NCI-H526 (cell line): Measurements from ENCODE around the gene CCDC33.
"Not testable (repeated sequence)": the region's sequence is repeated elsewhere in the genome, so short reads cannot be mapped to it uniquely, and the experiment has no call there.

Source experiments
- DNase-seq, 2 experiments: peaks; one replicate each; lab custom pipeline; 2025; lab: John Stamatoyannopoulos, UW

CCDC33 gene

DNA sequence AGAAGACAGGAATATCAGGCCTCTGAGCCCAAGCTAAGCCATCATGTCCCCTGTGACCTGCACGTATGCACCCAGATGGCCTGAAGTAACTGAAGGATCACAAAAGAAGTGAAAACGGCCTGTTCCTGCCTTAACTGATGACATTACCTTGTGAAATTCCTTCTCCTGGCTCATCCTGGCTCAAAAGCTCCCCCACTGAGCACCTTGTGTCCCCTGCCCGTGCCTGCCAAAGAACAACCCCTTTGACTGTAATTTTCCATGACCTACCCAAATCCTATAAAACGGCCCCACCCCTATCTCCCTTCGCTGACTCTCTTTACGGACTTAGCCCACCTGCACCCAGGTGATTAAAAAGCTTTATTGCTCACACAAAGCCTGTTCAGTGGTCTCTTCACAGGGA is 123.2 kb downstream of the CCDC33 start:
- DNase-seq: not testable (repeated sequence)

DNA sequence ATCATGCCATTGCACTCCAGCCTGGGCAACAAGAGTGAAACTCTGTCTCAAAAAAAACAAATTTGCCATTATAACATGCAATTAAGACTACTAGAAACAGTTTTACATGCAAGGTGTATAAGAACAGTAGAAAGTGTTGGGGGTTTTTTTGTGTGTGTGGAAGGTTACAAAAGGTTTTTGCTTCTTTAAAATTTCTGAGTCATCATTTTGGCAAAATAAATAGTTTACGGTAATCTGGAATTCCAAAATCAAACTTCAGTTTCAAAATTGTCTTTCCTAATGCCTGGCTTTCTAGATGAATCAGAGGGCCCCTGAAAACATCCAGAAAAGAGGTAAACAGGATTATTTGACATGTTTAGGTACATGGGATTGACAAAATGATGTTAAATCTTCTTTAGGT is 124.7 kb downstream of the CCDC33 start:
- DNase-seq: not testable (repeated sequence)

DNA sequence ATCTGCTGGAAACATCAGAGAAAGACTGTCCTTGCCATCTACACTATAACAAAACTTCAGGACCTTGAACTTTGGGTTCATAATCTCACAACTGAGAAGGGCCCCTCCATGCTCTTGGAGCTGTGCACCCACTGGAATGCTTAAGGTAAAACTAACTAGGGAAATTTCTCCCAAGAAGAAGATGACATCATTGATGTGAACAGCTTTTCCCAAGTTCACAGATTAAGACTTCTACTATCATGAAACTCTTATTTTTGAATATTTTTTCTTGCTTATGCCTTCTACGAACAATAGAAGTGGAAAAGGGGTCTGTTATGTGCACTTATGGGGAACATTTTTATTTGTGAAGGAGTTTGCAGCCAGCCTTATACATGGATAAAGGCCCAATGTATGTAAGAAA is 126.4 kb downstream of the CCDC33 start:
- DNase-seq: no peak

DNA sequence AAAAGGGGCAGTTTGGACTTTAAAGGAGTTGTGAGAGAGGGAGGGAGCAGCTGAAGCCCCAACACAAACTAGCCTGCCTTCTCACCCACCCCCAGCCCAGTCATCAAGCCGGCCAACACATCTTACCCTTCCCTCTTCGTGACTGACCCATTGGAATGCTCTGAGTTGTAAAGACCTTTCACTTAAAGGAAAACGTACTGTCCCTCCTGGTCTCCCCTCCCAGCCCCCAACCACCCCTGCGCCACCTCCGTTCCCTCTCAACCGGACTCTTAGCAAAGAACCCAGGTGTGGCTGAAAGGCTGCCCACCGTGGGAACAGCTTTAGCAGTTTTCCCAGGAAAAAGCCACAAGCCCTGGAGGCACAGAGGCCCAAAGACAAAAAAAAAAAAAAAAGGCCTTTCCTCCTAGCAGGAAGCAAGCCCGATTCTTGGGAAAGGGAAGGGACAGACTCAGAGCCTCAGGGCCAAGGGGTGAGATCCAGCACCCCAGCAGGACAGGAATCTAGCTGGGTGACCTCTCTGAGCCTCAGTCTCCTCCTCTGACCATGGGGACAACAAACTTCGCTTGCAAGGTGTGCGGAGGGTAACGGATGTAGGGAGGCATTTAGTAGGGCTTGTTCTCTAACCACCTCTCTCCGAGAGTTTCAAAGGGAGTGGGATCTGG is 128.9 kb downstream of the CCDC33 start:
- no peak for DNase-seq

DNA sequence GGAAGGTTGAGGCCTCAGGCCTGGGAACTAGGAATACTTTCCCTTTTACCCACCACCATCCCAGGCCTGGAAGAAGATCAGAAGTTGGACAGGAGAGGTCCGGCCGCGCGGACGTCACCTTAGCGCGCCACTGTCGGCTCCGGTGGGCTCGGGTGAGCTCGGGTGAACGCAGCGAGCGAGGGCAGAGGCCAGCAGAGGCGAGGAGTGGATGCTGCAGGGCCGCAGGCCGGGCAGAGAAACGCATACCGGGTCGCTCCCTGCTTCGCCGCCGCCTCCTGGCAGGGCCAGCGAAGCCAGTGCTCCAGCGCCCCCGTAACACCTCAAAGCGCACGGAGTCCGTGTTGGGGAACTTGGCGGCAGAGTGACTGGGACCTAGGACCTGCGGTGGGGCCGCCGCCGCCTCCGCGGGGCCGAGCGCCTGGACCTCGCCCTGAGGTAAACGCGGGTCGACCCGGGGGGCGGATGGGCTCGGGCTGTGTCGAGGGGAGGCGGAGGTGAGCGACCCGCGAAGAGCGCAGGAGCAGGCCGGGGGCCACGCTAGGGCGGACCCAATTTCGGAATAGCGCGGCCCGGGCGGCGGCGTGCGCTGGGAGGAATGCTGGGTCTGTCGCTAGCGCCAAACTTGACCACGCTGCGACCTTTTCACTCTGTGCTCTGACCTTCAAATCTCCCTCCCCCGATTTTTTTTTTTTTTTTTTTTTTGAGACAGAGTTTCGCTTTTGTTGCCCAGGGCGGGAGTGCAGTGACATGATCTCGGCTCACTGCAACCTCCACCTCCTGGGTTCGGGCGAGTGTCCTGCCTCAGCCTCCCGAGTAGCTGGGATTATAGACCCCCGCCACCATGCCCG is 129.7 kb downstream of the CCDC33 start:
- peak in 1 of 2 experiments; percentile 29 for DNase-seq

DNA sequence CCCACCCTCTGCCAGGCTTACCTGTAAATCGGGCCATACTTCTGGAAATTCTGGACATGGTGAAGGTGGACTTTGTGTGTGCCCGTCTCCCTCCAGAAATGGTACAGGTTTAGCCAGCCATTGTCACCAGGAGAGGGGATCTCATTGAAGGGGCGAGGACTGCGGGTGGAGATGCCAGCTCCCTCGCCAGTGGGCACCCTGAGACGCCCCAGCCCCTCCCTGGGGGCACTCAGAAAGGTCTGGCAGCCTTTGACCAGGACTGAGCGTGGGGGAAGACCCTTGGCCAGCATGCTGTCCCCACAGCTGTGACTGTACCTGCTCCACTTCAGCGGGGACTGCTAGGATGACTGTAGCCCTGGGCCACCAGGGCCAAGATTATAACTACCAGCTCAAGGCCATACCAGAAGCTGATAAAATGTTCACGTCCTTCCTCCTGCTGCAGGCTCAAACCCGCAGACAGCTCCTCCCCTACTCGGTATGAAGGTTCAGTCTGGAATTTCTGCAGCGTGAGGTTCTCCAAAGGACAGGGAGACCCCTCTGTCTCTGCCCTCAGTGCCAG is 131.2 kb downstream of the CCDC33 start, which contains the start of gene CYP11A1:
Gene CYP11A1 (minus strand): TSS at position 351 of the 559 bp plus-strand sequence. CDS start 61 bp downstream, at position 290.
- DNase-seq: no peak

DNA sequence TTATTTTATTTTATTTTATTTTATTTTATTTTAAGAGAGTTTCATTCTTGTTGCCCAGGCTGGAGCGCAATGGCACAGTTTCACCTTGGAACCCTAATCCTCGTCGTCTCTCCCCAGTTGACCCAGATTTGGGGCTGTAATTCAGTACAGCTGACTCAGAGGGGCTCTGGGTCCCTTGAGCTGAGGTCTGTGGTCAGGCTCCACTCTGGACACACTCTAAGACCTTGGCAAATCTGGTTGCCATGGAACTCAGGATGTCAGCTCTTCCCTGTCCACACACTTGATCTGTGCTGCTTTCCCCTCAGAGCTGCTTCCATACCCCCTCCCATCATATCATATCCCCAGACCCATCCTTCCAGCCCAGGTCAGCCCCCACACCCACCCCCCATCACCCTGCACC is 132.0 kb downstream of the CCDC33 start:
- DNase-seq: no peak

DNA sequence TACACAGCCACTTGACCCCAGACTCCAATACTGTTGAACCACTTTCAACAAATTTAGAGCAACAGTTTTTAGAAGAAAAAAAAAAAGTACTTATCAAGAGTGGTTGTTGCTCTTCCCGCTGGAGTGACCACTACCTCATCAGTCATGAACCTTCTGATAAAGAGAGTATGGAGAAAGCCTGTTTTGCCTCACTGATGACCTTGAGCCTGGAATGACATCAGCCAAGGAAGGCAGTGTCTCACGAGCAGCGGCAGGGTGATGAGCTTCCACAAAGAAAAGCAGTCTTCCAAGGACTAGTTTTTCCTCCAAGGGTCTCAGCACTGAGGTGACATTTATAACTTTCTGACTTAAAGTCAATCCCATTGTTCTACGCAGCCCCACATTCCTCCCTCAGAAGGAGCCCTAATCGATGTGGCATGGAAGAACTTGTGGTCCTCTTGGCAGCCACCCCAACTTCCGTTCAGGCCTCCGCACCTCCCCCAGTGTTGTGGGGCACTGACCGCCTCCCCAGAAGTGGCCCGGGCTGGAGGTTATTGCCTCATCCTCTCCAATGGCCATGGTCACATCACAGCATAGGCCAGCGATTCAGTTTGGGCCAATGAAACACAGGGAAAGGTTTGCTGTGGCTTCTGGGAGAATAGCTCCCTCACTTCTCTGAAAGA is 133.1 kb downstream of the CCDC33 start:
- no peak for DNase-seq

DNA sequence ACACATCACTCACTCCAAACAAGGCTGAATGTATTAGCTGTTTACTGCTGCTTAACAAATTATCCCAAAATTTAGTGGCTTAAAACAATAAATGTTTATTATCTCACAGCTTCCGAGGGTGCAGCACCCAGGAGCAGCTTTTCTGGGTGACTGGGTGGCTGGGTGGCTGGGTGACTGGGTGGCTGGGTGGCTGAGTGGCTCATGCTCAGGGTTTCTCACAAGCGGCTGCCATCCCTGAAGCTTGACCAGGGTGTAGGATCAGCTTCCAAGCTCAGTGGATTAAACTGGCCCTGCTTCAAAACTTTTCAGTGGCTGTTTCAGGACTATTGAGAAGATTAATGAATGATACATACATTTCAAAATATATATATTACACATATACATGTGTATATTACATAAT is 133.6 kb downstream of the CCDC33 start:
- no peak for DNase-seq

DNA sequence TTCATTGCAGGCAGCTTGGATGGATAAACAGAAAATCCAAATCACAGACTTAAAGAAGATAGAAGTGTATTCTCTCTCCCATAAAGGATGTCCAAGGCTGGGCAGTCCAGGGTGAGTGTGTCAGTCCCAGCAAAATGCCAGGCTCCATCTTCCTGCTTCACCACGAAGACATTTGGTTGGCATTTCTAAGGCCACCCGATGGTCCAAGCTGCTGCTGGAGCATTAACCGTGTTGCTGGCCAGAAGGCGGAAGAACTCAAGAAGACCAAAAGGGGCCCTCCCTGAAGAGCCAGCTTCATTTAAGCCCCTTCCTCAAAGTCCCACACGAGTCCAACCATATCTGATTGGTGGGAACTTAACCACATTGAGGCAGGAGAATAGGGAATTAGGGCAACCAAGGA is 134.3 kb downstream of the CCDC33 start:
- DNase-seq: no peak

DNA sequence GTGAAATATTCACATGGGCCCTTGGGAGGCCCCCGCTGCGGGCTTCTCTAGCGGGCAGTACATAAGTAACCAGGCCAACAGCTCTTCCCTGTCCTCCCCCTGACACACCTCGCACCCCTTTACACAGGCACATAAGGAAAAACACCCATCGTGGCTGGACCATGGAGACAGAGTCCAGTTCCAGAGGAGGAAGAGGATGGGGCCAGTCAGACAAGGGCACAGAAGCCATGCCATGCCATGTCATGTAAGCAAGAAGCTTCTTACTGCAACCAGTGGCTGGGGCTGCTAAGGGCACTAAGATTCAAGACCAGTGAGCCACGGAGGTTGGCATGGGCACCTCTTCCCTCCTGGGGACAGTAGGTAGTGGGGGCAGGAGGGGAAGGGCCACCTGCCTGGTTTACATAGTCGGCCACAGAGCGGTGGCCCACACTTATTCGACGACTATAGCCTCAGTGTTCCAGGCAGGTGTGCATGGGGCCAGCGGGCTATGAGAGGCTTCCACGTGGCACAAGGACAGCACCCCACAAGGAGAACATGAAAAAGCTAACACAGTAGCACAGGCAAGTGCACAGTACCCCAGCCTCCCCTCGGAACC is 137.0 kb downstream of the CCDC33 start:
- DNase-seq: peak in 1 of 2 experiments; percentile 50

DNA sequence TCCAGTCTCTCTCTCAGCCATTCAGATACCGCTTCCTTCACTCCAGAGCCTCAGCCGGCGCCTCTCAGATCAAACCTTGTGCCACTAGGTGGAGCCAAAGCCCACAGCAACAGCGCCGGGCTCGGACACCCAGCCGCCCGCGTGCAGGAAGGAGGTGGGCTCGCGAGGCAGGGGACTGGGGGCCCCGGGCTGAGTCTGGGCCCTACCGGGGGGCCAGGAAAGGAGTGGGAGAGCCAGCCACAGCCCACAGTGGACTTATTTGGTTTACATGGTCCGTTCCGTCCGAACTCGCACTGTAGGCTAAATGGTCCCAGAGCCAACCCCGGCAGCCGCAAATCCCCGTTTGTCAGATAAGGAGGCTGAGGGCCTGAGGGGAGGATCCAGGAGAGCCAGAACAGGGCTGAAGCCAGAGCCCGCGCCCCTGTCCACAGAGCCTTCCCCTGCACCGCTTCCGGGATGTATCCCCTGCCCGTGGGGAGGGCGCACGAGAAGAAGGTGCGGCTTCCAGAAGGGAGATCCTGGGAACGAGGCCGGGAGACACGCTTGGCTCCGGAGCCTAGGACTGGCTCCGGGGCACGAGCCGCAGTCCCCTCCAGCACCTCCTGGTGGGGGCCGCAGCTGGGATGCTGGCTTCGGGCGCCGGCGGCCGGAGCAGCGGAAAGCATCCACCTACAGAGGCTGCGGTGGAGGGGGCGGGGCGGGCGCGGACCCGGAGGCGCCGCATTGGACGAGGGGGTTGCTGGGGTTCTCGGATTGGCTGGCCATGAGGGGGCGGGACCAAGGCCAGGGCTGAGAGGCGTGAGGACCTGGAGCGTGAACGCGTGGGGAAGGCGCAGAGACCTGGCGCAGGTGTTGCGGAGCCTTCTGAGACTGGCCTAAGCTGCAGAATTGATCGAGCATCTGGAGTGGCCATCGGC is 137.9 kb downstream of the CCDC33 start:
- peak; percentile 87 to 96 for DNase-seq

DNA sequence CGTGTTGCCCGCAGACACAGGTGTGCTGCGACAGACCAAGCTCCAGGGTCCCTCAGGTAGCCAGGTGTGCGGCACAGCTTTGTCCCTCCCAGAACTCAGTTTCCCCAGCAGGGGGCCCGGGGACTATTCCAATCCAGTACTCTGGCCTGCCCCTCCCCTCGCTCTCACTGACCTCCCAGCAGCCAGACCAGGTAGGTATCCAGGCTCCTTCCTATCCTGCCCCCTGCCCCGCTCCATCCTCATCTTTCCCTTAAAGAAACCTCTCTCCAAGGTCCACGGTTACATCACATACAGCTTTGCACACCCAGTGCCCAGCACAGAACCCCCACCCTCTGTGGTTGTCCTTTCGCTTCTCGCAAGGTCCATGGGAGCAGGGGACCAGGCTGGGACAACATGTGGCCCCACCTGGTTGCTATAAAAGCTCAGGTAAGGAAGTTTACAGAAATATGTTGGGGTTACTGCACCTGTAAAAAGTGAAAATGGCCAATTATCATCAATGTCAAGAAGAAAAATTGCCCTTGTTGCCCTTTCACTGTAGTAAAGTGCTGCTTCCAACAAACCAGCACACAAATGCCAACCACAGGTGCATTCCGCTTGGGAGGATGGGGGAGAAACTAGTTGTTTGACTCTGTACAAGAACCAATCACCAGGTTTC is 138.6 kb downstream of the CCDC33 start:
- peak in 1 of 2 experiments; percentile 49 for DNase-seq

DNA sequence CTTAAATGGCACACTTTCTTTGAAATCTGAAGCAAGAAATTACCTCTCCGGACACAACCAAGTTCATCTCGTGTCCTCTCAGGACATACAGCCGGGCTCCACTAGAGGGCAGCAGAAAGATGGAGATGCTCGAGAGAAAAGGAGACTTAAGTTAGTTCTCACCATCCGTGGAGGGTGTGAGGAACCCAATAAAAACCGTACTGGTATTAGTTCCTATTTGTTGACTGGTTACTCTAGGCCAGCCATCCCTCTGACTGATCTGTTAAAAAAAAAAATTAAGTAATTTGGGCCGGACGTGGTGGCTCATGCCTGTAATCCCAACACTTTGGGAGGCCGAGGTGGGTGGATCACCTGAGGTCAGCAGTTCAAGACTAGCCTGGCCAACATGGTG is 139.2 kb downstream of the CCDC33 start:
- DNase-seq: peak; percentile 61 to 90

DNA sequence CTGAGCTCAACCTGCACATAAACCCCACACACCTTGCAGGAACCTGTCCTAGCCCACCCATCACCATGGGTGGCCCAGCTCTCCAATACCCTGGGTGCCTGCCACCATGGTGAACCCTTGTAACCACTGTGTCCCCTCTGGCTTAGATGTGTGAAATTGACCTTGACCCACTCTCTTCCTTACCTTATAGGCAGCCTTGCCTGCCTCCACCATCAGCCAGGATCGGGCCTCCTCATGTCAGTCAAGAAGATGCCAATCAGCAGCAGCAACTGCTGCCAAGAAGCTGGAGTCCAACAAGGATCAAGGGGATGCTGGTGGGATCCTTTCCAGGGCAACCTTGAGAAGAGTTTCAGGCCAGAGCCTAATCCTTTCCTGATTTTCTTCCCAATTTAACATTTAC is 140.1 kb downstream of the CCDC33 start:
- DNase-seq: no peak

DNA sequence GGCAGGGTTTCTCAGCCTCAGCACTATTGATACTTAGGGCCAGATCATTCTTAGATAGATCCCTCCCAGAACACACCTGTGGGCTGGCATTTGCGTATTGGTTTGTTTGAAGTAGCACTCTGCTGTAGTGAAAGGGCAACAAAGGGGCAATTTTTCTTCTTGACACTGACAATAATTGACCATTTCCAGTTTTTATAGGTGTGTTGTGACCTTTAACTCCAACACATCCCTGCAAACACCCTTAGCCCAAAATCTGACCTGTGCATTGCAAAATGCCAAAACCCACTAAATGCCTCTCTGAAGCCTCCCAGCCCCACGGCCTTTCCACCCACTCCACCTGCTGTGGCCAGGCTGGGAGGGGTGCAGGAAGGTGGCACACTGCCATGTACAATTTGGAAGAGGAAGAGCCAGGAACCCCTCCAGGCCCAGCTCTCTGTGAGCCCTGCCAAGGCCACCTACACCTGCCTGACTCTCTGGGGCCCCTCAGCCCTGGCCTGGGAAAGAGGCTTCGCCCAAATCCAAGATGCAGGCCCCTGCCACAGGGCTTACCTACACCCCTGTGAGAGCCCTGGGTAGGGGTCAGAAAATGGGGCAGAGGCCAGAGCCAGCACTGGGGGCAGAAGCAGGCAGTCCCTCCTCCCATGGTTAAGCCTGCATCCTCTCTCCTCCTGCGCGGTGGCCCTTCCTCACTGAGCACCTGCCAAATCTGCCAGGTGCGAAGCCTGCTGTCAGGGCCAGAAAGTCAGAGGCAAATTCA is 140.9 kb downstream of the CCDC33 start:
- DNase-seq: no peak

DNA sequence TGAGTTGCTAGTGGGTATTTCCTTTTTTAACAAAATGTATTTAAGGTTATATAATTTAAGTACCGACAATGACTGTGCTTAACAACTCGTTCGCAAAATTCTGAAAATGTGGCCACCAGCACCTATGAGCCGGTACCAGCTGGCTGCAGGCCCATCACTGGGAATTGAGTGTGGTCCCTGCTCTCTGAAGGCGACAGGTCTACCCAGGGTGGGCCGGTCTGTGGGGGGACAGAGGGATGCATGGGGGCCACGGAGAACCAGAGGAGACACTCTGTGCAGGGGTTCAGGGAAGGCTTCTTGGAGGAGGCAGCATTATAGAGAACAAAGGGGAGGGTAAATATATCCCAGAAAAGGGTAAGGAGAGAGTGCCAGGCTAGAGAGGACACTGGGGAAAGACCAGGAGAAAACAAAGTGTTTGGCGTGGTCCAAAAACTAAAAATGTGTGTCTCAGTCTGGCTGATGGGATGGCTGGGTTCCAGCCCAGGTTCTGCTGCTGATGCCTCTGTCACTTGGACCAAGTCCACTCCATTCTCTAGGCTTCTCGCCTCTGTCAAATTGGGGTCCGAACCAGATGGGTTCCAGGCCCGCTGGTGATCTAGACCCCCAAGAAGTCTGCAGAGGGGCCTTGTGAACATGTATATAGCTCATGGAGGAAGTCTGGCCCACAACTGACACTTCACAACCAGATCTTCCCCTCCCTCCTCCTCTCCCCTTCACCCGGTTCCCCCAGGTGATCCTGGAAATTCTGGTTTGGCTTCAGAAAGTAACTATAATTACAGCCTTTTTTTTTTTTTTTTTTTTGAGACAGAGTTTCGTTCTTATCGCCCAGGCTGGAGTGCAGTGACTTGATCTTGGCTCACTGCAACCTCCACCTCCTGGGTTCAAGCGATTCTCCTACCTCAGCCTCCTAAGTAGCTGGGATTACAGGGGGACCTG is 142.0 kb downstream of the CCDC33 start:
- DNase-seq: no peak

DNA sequence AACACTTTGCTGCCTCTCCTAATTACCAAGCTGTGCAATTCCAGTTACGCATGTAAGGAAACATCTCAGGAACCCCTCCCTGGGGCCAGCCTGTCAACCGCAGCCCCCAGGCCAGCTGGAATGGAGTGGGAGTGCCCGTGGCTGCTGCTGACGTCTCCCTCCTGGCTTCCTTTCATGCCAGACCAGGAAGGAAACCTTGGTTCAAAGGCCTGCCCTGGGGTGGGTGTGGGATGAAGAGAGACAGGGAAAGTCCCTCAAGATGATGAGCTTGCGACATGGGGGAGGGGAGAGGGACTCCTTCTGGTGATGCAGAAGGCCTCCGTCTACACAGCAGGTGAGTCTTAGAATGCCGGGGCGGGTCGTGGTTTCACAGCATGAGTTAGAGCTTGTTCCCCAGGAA is 142.7 kb downstream of the CCDC33 start:
- DNase-seq: no peak
